Measurements from ENCODE around the gene RIMS3.

Gene RIMS3

GRCh38 chr1:40657046-40657445 lies 8.4 kb downstream of the RIMS3 start:
- no peak overlapping the region for H3K4me3 ChIP-seq
- TF ChIP-seq CTCF (IDR thresholded peaks at IDR 0.05), result no peak
- no peak overlapping the region for H3K27ac ChIP-seq
- no peak for DNase-seq (ENCODE audit: low spot score)

GRCh38 chr1:40653851-40654537 lies 11.5 kb downstream of the RIMS3 start:
- H3K27ac ChIP-seq, result no peak overlapping the region
- no peak for TF ChIP-seq CTCF (IDR thresholded peaks at IDR 0.05)
- no peak overlapping the region for H3K4me3 ChIP-seq
- DNase-seq (ENCODE audit: low spot score), result no peak

- Histone ChIP-seq H3K4me3 (no peak overlapping the region), H3K27ac (no peak overlapping the region)
- DNase-seq (ENCODE audit: low spot score), result no peak
- TF ChIP-seq CTCF (IDR thresholded peaks at IDR 0.05), result no peak
Measured at GRCh38 chr1:40652979-40653378, 12.5 kb downstream of the RIMS3 start.

GRCh38 chr1:40652468-40652867 lies 13.0 kb downstream of the RIMS3 start:
- no peak overlapping the region for H3K4me3 ChIP-seq
- TF ChIP-seq CTCF (IDR thresholded peaks at IDR 0.05), result no peak
- no peak overlapping the region for H3K27ac ChIP-seq
- DNase-seq (ENCODE audit: low spot score), result no peak

- no peak for TF ChIP-seq CTCF (IDR thresholded peaks at IDR 0.05)
- DNase-seq (ENCODE audit: low spot score), result no peak
- no peak overlapping the region for H3K4me3 ChIP-seq
- H3K27ac ChIP-seq, result no peak overlapping the region
Measured at GRCh38 chr1:40651138-40651857, 14.2 kb downstream of the RIMS3 start.

GRCh38 chr1:40650075-40650474 lies 15.4 kb downstream of the RIMS3 start:
- no peak for DNase-seq (ENCODE audit: low spot score)
- TF ChIP-seq CTCF (IDR thresholded peaks at IDR 0.05), result no peak
- no peak overlapping the region for H3K27ac ChIP-seq
- H3K4me3 ChIP-seq, result no peak overlapping the region

GRCh38 chr1:40649592-40649930 lies 15.9 kb downstream of the RIMS3 start:
- no peak for TF ChIP-seq CTCF (IDR thresholded peaks at IDR 0.05)
- DNase-seq (ENCODE audit: low spot score), result no peak
- Histone ChIP-seq H3K27ac (no peak overlapping the region), H3K4me3 (no peak overlapping the region)

Measured in coronary artery (tissue), 2 donors.